HepG2 (cell line): Measurements from ENCODE around the gene VPS37D. TPM values are rescaled to one million over a fixed set of nuclear protein-coding genes. Genes with fewer than 3 reads are reported as not detected.

Source experiments
- ATM ChIP-seq: fragments of 450-650 bp; IDR thresholded peaks from 2 replicates; pipeline ENCODE4 v1.7.1; 2017; ENCODE audit warnings: mild to moderate bottlenecking, borderline replicate concordance
- DMAP1 ChIP-seq: IDR thresholded peaks from 2 replicates; pipeline ENCODE4 v1.6.1; 2016
- ETV6 ChIP-seq: sonication (generic); formaldehyde crosslinking; conservative IDR thresholded peaks from 2 replicates; pipeline ENCODE4 v1.4.0; 2020; ENCODE audit warnings: missing genetic modification reagents
- FOXA1 ChIP-seq, 2 experiments: fragments of 450-650 bp in 1 of 2; sonication (generic) in 1 of 2; formaldehyde crosslinking in 1 of 2; IDR thresholded peaks; 2 replicates each; pipeline versions ENCODE4 v1.4.0 to v1.6.1; 2016 to 2020; ENCODE audit warnings: missing genetic modification reagents in 1 of 2
- GABPB1 ChIP-seq: IDR thresholded peaks from 2 replicates; pipeline ENCODE4 v1.6.1; 2016; ENCODE audit warnings: mild to moderate bottlenecking, missing genetic modification reagents, moderate library complexity, missing compliant biosample characterization
- HBP1 ChIP-seq: IDR thresholded peaks from 2 replicates; pipeline ENCODE4 v1.6.1; 2016; ENCODE audit warnings: low read depth, control low read depth
- HOXD1 ChIP-seq: sonication (generic); formaldehyde crosslinking; IDR thresholded peaks from 2 replicates; pipeline ENCODE4 v1.5.0; 2020; ENCODE audit warnings: missing genetic modification reagents
- KDM3A ChIP-seq: IDR thresholded peaks from 2 replicates; pipeline ENCODE4 v1.6.1; 2018; ENCODE audit warnings: low read depth, missing compliant biosample characterization
- KDM5B ChIP-seq: sonication (generic); formaldehyde crosslinking; IDR thresholded peaks from 2 replicates; pipeline ENCODE4 v1.4.0; 2020; ENCODE audit warnings: missing genetic modification reagents, mild to moderate bottlenecking, borderline replicate concordance
- MYPOP ChIP-seq: sonication (generic); formaldehyde crosslinking; IDR thresholded peaks from 2 replicates; pipeline ENCODE4 v1.8.1; 2023; ENCODE audit warnings: mild to moderate bottlenecking, moderate library complexity, missing genetic modification reagents
- NFYC ChIP-seq: IDR thresholded peaks from 2 replicates; pipeline ENCODE4 v1.6.1; 2016; ENCODE audit warnings: missing genetic modification reagents, missing compliant biosample characterization
- NONO ChIP-seq, 2 experiments: fragments of 450-650 bp in 1 of 2; sonication (generic) in 1 of 2; formaldehyde crosslinking in 1 of 2; IDR thresholded peaks in 1 of 2; conservative IDR thresholded peaks in 1 of 2; 2 replicates each; pipeline versions ENCODE4 v1.6.1 to v1.8.0; 2017 to 2022; ENCODE audit warnings: mild to moderate bottlenecking in 1 of 2, missing genetic modification reagents in 1 of 2, moderate library complexity in 1 of 2
- POLR2AphosphoS2 ChIP-seq: IDR thresholded peaks from 2 replicates; pipeline ENCODE4 v1.6.1; 2011; ENCODE audit warnings: low read depth, low read length, improper control_type of control experiment
- RFX1 ChIP-seq: fragments of 450-650 bp; IDR thresholded peaks from 2 replicates; pipeline ENCODE4 v1.6.1; 2017
- SCMH1 ChIP-seq: sonication (generic); formaldehyde crosslinking; IDR thresholded peaks from 2 replicates; pipeline ENCODE4 v1.9.0; 2021; ENCODE audit warnings: missing genetic modification reagents, mild to moderate bottlenecking, borderline replicate concordance
- SMYD3 ChIP-seq: sonication (generic); formaldehyde crosslinking; IDR thresholded peaks from 2 replicates; pipeline ENCODE4 v1.8.1; 2023; ENCODE audit warnings: mild to moderate bottlenecking, missing genetic modification reagents
- SOX5 ChIP-seq: IDR thresholded peaks from 2 replicates; pipeline ENCODE4 v1.6.1; 2016; ENCODE audit warnings: borderline replicate concordance
- SP140L ChIP-seq: sonication (generic); formaldehyde crosslinking; IDR thresholded peaks from 2 replicates; pipeline ENCODE4 v1.4.0; 2020; ENCODE audit warnings: missing genetic modification reagents, borderline replicate concordance
- TMF1 ChIP-seq: sonication (generic); formaldehyde crosslinking; IDR thresholded peaks from 2 replicates; pipeline ENCODE4 v1.8.1; 2022; ENCODE audit warnings: low read depth, missing genetic modification reagents
- WIZ ChIP-seq: sonication (generic); formaldehyde crosslinking; IDR thresholded peaks from 2 replicates; pipeline ENCODE4 v1.5.1; 2020; ENCODE audit warnings: mild to moderate bottlenecking, missing genetic modification reagents
- XRCC5 ChIP-seq: fragments of 200-400 bp; formaldehyde crosslinking; optimal IDR thresholded peaks from 2 replicates; pipeline ENCODE3; 2017; ENCODE audit warnings: mild to moderate bottlenecking, low read length
- ZMYM4 ChIP-seq: sonication (generic); formaldehyde crosslinking; IDR thresholded peaks from 2 replicates; pipeline ENCODE4 v1.8.1; 2023; ENCODE audit warnings: mild to moderate bottlenecking, missing genetic modification reagents
- ZNF276 ChIP-seq: sonication (generic); formaldehyde crosslinking; IDR thresholded peaks from 2 replicates; pipeline ENCODE4 v1.4.0; 2020; ENCODE audit warnings: mild to moderate bottlenecking, low read depth, missing genetic modification reagents
- ZNF660 ChIP-seq: sonication (generic); formaldehyde crosslinking; IDR thresholded peaks from 2 replicates; pipeline ENCODE4 v1.5.1; 2020; ENCODE audit warnings: mild to moderate bottlenecking, low read depth, missing genetic modification reagents, borderline replicate concordance
- ZNF770 ChIP-seq: sonication (generic); formaldehyde crosslinking; IDR thresholded peaks from 2 replicates; pipeline ENCODE4 v1.5.0; 2020; ENCODE audit warnings: mild to moderate bottlenecking, missing genetic modification reagents
- polyA plus RNA-seq, 8 experiments: library from polyadenylated mRNA; depleted of rRNA in 3 of 8; stranded (reverse) in 7 of 8; unstranded in 1 of 8; fragments of >200 nt; fragmentation: Illumina TruSeq in 4 of 8; extraction: Trizol in 4 of 8; gene quantifications; 2 replicates each; pipeline versions ENCODE4 v1.2.1 to v1.2.3, GENCODE V29; 2011 to 2016; ENCODE audit warnings: low read depth in 4 of 8, missing spikeins in 1 of 8, mixed read lengths in 1 of 8; ENCODE audit not compliant: insufficient read depth in 1 of 8
- total RNA-seq, 5 experiments: library from RNA; depleted of rRNA; stranded (reverse); fragments of >200 nt; fragmentation: Illumina TruSeq; extraction: Trizol; gene quantifications; 2 replicates each; pipeline ENCODE4 v1.2.3, GENCODE V29; 2016; ENCODE audit warnings: low read depth in 1 of 5

VPS37D gene
- total and polyA plus RNA-seq, 2 of the 13 experiments (the other 11 are each of a cell fraction or from before 2014, with no cell fraction given), result 3.8 to 6.3 TPM

- TF ChIP-seq HBP1 (CRISPR knock-in tag) (0 out of 2 replicates have a peak, but pooled peaks have one; percentile 38), ZMYM4 (CRISPR knock-in tag) (peak; percentile 31), FOXA1 (IDR thresholded peaks at IDR 0.05) (no peak), FOXA1 (CRISPR knock-in tag; IDR thresholded peaks at IDR 0.05) (no peak), SP140L (CRISPR knock-in tag) (no peak), ZNF660 (CRISPR knock-in tag) (no peak), KDM5B (CRISPR knock-in tag) (0 out of 2 replicates have a peak, but pooled peaks have one; percentile 18), TMF1 (CRISPR knock-in tag) (no peak), DMAP1 (0 out of 2 replicates have a peak, but pooled peaks have one; percentile 38), SMYD3 (CRISPR knock-in tag) (no peak), NONO (IDR thresholded peaks at IDR 0.05) (no peak), NONO (CRISPR knock-in tag; conservative IDR thresholded peaks at IDR 0.05) (peak; percentile 50; the same call in 1 of the 2 replicates), SCMH1 (no peak), HOXD1 (CRISPR knock-in tag) (no peak), ZNF276 (CRISPR knock-in tag) (no peak), MYPOP (CRISPR knock-in tag) (no peak), ETV6 (CRISPR knock-in tag) (no peak), ZNF770 (CRISPR knock-in tag) (peak; percentile 81), KDM3A (CRISPR knock-in tag) (no peak), ATM (no peak), POLR2AphosphoS2 (no peak), RFX1 (no peak), WIZ (CRISPR knock-in tag) (no peak), SOX5 (CRISPR knock-in tag) (0 out of 2 replicates have a peak, but pooled peaks have one; percentile 34), XRCC5 (peak; percentile 78), NFYC (CRISPR knock-in tag) (no peak), GABPB1 (peak; percentile 58; the same call in 1 of the 2 replicates)
Measured at GRCh38 chr7:73667344-73668102, at the start of gene VPS37D (continued).
